ENCODE data around the gene SLC25A22. TPM values are rescaled to one million over a fixed set of nuclear protein-coding genes. Genes with fewer than 3 reads are reported as not detected.

The SLC25A22 gene
- total RNA-seq = 10 to 100 TPM; 28.9 to 29.4 TPM
- polyA plus RNA-seq (ENCODE audit: insufficient read length in 6 of 6) = 10 to 100 TPM; 12.5 to 23.9 (median 15.1) TPM
- long read RNA-seq, donor 1, partial matches to known transcripts = 0 of 2 reads
- long read RNA-seq, donor 1, other reads (novel, unspliced or antisense) = 0 of 2 reads
- long read RNA-seq, donor 2, partial matches to known transcripts = 5 of 11 reads
- long read RNA-seq, donor 2, other reads (novel, unspliced or antisense) = 0 of 11 reads
- long read RNA-seq, donor 3, partial matches to known transcripts = 0 of 4 reads
- long read RNA-seq, donor 3, other reads (novel, unspliced or antisense) = 0 of 4 reads
- long read RNA-seq, donor 4, partial matches to known transcripts = 0 of 2 reads
- long read RNA-seq, donor 4, other reads (novel, unspliced or antisense) = 1 of 2 reads
- long read RNA-seq, donor 5, partial matches to known transcripts = 0 of 3 reads
- long read RNA-seq, donor 5, other reads (novel, unspliced or antisense) = 0 of 3 reads
- long read RNA-seq, donor 6, partial matches to known transcripts = 0 of 6 reads
- long read RNA-seq, donor 6, other reads (novel, unspliced or antisense) = 0 of 6 reads
- long read RNA-seq, donor 7, partial matches to known transcripts = 0 of 1 reads
- long read RNA-seq, donor 7, other reads (novel, unspliced or antisense) = 0 of 1 reads
- long read RNA-seq, donor 8, partial matches to known transcripts = 0 of 2 reads
- long read RNA-seq, donor 8, other reads (novel, unspliced or antisense) = 0 of 2 reads
- long read RNA-seq, donor 9 = 0 reads
- long read RNA-seq, donor 10, partial matches to known transcripts = 0 of 3 reads
- long read RNA-seq, donor 10, other reads (novel, unspliced or antisense) = 1 of 3 reads
- long read RNA-seq, donor 11, transcript SLC25A22-228 (10 exons, 2,692 nt) = major isoform, 12 of 18 reads
- long read RNA-seq, donor 11, partial matches to known transcripts = 0 of 18 reads
- long read RNA-seq, donor 11, other reads (novel, unspliced or antisense) = 0 of 18 reads
- long read RNA-seq, donor 12, partial matches to known transcripts = 0 of 2 reads
- long read RNA-seq, donor 12, other reads (novel, unspliced or antisense) = 0 of 2 reads

GRCh38 chr11:798093-798713, at the start of gene SLC25A22:
Gene SLC25A22 (minus strand): TSS chr11:798281. CDS start chr11:795006, 3,275 bp downstream.
- TF ChIP-seq CTCF (IDR thresholded peaks at IDR 0.05) = peak; percentile 91 to 93
- H3K27me3 ChIP-seq = no peaks in the 10 kb centered on the region
- DNase-seq (peak; percentile 76 to 97 (median 82)), ATAC-seq (peak; percentile 73)
- H3K9me3 ChIP-seq = no peaks in the 10 kb centered on the region
- peaks cover 0 to 46% of the 10 kb centered on the region in 2 donors for H3K36me3 ChIP-seq
- peaks cover 20 to 42% of the 10 kb centered on the region in 2 donors for H3K4me1 ChIP-seq
- intact Hi-C loops (cut with DNase I) = no loop called here
- peak within 1 kb of the TSS; percentile 67 to 85 for H3K27ac ChIP-seq
- H3K4me3 ChIP-seq = peak within 1 kb of the TSS; percentile 75 to 89

- Histone ChIP-seq H3K4me3 (no peak overlapping the region), H3K9me3 (no peaks in the 10 kb centered on the region), H3K27ac (no peak overlapping the region), H3K27me3 (peaks cover 0 to 40% of the 10 kb centered on the region in 2 donors), H3K36me3 (no peaks in the 10 kb centered on the region), H3K4me1 (peaks cover 35 to 69% of the 10 kb centered on the region in 2 donors)
- intact Hi-C loops (cut with DNase I) = no loop called here
- TF ChIP-seq CTCF (IDR thresholded peaks at IDR 0.05) = no peak
- ATAC-seq (no peak), DNase-seq (no peak)
These were observed 49.8 kb upstream of the SLC25A22 start for GRCh38 chr11:847876-848275.

GRCh38 chr11:846496-847098, 48.5 kb upstream of the SLC25A22 start:
- ATAC-seq (no peak), DNase-seq (no peak)
- H3K36me3 ChIP-seq = no peaks in the 10 kb centered on the region
- no peaks in the 10 kb centered on the region for H3K9me3 ChIP-seq
- no peak overlapping the region for H3K4me3 ChIP-seq
- H3K27me3 ChIP-seq = peaks cover 0 to 41% of the 10 kb centered on the region in 2 donors
- intact Hi-C loops (cut with DNase I) = no loop called here
- peak overlapping the region; percentile 91 to 92 for H3K27ac ChIP-seq
- peaks cover 35 to 72% of the 10 kb centered on the region in 2 donors for H3K4me1 ChIP-seq
- no peak for TF ChIP-seq CTCF (IDR thresholded peaks at IDR 0.05)

GRCh38 chr11:845872-846495, 47.9 kb upstream of the SLC25A22 start:
- no peak for TF ChIP-seq CTCF (IDR thresholded peaks at IDR 0.05)
- Histone ChIP-seq H3K36me3 (peaks cover 0 to 1% of the 10 kb centered on the region in 2 donors), H3K27ac (peak overlapping the region; percentile 91 to 92), H3K4me3 (no peak overlapping the region), H3K4me1 (peaks cover 41 to 78% of the 10 kb centered on the region in 2 donors), H3K27me3 (peaks cover 0 to 41% of the 10 kb centered on the region in 2 donors), H3K9me3 (no peaks in the 10 kb centered on the region)
- ATAC-seq (no peak), DNase-seq (no peak)
- intact Hi-C loops (cut with DNase I) = no loop called here
